Measurements from ENCODE around the gene KCTD11.

KCTD11 gene

GRCh38 chr17:7383371-7383741, 31.4 kb downstream of the KCTD11 start:
- H2AFZ ChIP-seq (ENCODE audit: low read length), result no peak overlapping the region
- TF ChIP-seq EZH2 (IDR thresholded peaks at IDR 0.05; ENCODE audit: borderline replicate concordance, low read length), result no peak
- TF ChIP-seq, protein P1, sequence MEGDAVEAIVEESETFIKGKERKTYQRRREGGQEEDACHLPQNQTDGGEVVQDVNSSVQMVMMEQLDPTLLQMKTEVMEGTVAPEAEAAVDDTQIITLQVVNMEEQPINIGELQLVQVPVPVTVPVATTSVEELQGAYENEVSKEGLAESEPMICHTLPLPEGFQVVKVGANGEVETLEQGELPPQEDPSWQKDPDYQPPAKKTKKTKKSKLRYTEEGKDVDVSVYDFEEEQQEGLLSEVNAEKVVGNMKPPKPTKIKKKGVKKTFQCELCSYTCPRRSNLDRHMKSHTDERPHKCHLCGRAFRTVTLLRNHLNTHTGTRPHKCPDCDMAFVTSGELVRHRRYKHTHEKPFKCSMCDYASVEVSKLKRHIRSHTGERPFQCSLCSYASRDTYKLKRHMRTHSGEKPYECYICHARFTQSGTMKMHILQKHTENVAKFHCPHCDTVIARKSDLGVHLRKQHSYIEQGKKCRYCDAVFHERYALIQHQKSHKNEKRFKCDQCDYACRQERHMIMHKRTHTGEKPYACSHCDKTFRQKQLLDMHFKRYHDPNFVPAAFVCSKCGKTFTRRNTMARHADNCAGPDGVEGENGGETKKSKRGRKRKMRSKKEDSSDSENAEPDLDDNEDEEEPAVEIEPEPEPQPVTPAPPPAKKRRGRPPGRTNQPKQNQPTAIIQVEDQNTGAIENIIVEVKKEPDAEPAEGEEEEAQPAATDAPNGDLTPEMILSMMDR (IDR thresholded peaks at IDR 0.05; ENCODE audit: low read length), result no peak
- H3K36me3 ChIP-seq (ENCODE audit: insufficient read depth, low read length), result peaks cover 4% of the 10 kb centered on the region; the same call in 1 of the 2 replicates
- H3K9me3 ChIP-seq (ENCODE audit: low read length), result peaks cover 9% of the 10 kb centered on the region
- H3K27ac ChIP-seq (ENCODE audit: low read depth, low read length, poor library complexity, severe bottlenecking), result no peak overlapping the region
- H4K20me1 ChIP-seq (ENCODE audit: insufficient read depth, low read length), result no peaks in the 10 kb centered on the region
- H3K4me2 ChIP-seq (ENCODE audit: low read length), result peak overlapping the region; percentile 91
- no peaks in the 10 kb centered on the region for H3F3A ChIP-seq (ENCODE audit: insufficient read depth, low read length)
- peaks cover 18% of the 10 kb centered on the region for H3K4me1 ChIP-seq (ENCODE audit: insufficient read depth, low read length, severe bottlenecking)
- H3K79me2 ChIP-seq (ENCODE audit: insufficient read depth, low read length), result no peaks in the 10 kb centered on the region
- no peaks in the 10 kb centered on the region for H3K9me2 ChIP-seq (ENCODE audit: low read depth, low read length)
- peaks cover 8% of the 10 kb centered on the region; the same call in 1 of the 2 replicates for H3K27me3 ChIP-seq (ENCODE audit: insufficient read depth, low read length)
- peak overlapping the region; percentile 68 for H3K4me3 ChIP-seq (ENCODE audit: low read depth, low read length, poor library complexity, severe bottlenecking)
- H3K9ac ChIP-seq (ENCODE audit: low read length), result peak overlapping the region; percentile 72; the same call in 1 of the 2 replicates

DNA sequence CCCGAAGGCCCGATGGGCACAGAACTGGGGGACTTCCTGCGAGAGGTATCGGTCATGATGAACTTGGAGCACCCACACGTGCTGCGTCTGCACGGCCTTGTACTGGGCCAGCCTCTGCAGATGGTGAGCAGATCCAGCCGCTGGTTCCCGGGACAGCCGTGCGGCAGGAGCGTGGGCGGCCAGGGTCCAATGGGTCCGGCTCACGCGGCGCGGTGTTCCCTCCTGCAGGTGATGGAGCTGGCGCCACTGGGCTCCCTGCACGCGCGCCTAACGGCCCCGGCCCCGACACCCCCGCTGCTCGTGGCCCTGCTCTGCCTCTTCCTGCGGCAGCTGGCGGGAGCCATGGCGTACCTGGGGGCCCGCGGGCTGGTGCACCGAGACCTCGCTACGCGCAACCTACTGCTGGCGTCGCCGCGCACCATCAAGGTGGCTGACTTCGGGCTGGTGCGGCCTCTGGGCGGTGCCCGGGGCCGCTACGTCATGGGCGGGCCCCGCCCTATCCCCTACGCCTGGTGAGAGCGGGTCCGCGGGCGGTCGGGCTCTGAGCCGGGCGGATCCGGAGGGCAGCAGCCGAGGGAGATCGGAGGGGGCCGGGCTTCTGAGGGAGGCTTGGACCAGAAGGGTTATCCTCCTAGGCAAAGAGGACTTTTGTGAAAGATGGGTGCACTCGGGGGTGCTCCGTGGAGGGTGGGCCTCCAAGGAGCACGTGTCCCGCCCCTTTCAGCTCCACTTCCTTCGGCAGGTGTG, 32.0 kb downstream of the KCTD11 start:
- Histone ChIP-seq H3K4me2 (ENCODE audit: low read length) (peak overlapping the region; percentile 91), H3K27me3 (ENCODE audit: insufficient read depth, low read length) (peaks cover 8% of the 10 kb centered on the region; the same call in 1 of the 2 replicates), H2AFZ (ENCODE audit: low read length) (0 out of 2 replicates have a peak overlapping the region, but pooled peaks have one; percentile 8), H3K36me3 (ENCODE audit: insufficient read depth, low read length) (peaks cover 4% of the 10 kb centered on the region; the same call in 1 of the 2 replicates), H3K9ac (ENCODE audit: low read length) (peak overlapping the region; percentile 72), H3K27ac (ENCODE audit: low read depth, low read length, poor library complexity, severe bottlenecking) (peak overlapping the region; percentile 1), H3F3A (ENCODE audit: insufficient read depth, low read length) (no peaks in the 10 kb centered on the region), H3K4me1 (ENCODE audit: insufficient read depth, low read length, severe bottlenecking) (peaks cover 18% of the 10 kb centered on the region), H4K20me1 (ENCODE audit: insufficient read depth, low read length) (no peaks in the 10 kb centered on the region), H3K79me2 (ENCODE audit: insufficient read depth, low read length) (no peaks in the 10 kb centered on the region), H3K4me3 (ENCODE audit: low read depth, low read length, poor library complexity, severe bottlenecking) (peak overlapping the region; percentile 68), H3K9me3 (ENCODE audit: low read length) (peaks cover 9% of the 10 kb centered on the region), H3K9me2 (ENCODE audit: low read depth, low read length) (no peaks in the 10 kb centered on the region)
- TF ChIP-seq, protein P1 (IDR thresholded peaks at IDR 0.05; ENCODE audit: low read length), result no peak
- no peak for TF ChIP-seq EZH2 (IDR thresholded peaks at IDR 0.05; ENCODE audit: borderline replicate concordance, low read length)

DNA sequence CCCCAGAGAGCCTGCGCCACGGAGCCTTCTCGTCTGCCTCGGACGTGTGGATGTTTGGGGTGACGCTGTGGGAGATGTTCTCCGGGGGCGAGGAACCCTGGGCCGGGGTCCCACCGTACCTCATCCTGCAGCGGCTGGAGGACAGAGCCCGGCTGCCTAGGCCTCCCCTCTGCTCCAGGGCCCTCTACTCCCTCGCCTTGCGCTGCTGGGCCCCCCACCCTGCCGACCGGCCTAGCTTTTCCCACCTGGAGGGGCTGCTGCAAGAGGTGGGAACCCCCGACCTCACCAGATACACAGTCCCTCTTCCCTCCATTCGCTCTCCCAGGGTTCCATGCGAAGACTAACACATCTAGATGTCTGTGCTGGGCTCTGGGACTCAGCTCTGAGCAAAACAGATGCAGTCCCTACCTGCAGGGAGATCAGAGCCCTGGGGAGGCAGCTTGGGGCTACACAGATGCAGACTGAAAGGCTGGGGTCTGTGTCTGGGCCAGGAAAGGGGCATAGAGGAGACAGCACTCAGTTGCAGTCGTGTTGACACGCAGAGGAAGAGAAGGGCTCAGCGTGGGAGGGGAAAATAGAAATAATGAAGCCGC, 32.6 kb downstream of the KCTD11 start:
- TF ChIP-seq, protein P1 (IDR thresholded peaks at IDR 0.05; ENCODE audit: low read length), result no peak
- no peak for TF ChIP-seq EZH2 (IDR thresholded peaks at IDR 0.05; ENCODE audit: borderline replicate concordance, low read length)
- H3K9ac ChIP-seq (ENCODE audit: low read length), result peak overlapping the region; percentile 72
- H3K27ac ChIP-seq (ENCODE audit: low read depth, low read length, poor library complexity, severe bottlenecking), result peak overlapping the region; percentile 1
- peak overlapping the region; percentile 68 for H3K4me3 ChIP-seq (ENCODE audit: low read depth, low read length, poor library complexity, severe bottlenecking)
- no peaks in the 10 kb centered on the region for H3F3A ChIP-seq (ENCODE audit: insufficient read depth, low read length)
- 0 out of 2 replicates have a peak overlapping the region, but pooled peaks have one; percentile 8 for H2AFZ ChIP-seq (ENCODE audit: low read length)
- no peaks in the 10 kb centered on the region for H4K20me1 ChIP-seq (ENCODE audit: insufficient read depth, low read length)
- peaks cover 4% of the 10 kb centered on the region; the same call in 1 of the 2 replicates for H3K36me3 ChIP-seq (ENCODE audit: insufficient read depth, low read length)
- H3K4me2 ChIP-seq (ENCODE audit: low read length), result peak overlapping the region; percentile 91
- no peaks in the 10 kb centered on the region for H3K9me2 ChIP-seq (ENCODE audit: low read depth, low read length)
- peaks cover 3% of the 10 kb centered on the region for H3K9me3 ChIP-seq (ENCODE audit: low read length)
- H3K79me2 ChIP-seq (ENCODE audit: insufficient read depth, low read length), result no peaks in the 10 kb centered on the region
- H3K4me1 ChIP-seq (ENCODE audit: insufficient read depth, low read length, severe bottlenecking), result peaks cover 18% of the 10 kb centered on the region
- peaks cover 7% of the 10 kb centered on the region; the same call in 1 of the 2 replicates for H3K27me3 ChIP-seq (ENCODE audit: insufficient read depth, low read length)
